HG03025 (cell line): ENCODE data around the gene IL17REL.

Experiments
- ATAC-seq: cut with Tn5 transposase; IDR thresholded peaks from one replicate; pipeline ENCODE4 v1.9.1; 2021; ENCODE audit warnings: mild to moderate bottlenecking, moderate library complexity; ENCODE audit not compliant: unreplicated experiment, low FRiP score

IL17REL gene

DNA sequence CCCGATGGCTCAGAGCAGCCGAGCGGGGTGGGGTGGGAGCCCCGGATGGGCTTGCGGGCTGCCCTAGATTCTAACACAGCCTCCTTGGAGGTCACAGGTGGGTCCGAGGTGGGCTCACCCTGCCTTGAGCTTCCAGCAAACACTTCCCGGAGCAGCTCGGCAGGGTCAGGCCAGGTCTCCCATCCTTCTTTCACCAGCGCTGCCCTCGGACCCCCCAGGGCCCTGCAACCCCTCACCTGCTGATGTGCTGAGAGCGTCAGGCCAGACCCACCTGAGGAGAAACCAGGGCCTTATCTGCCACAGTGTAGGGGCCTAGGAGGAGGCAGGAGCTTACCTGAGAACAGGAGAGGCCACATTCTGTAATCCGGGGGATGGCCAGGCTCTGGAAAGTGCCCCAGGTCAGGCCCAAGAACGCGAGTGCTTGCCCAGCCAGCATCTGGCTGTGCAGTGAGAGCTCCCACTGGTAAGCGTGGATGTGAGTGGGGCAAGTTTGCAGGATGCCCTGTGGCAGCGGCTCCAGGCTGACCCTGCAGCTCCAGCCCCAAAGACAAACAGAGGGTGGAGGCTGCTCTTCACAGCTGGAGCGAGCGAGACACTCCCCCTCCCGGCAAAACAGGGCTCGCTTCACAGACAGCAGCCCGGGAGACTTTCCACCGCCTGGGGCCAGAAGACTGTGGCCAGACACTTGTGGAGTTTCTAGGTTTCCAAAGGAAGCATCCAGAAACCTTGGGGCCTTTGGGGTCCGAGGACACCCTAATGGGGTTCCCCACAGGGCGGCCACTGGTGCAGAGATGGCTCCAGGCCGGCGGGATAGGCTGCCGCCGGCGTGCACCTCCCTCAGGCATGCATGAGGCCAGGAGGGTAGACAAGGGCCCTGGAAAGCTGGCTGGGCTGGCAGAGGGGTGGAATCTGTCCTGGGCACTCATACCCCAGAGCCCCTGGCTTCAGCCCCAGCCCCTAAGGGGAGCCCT, at the start of gene IL17REL:
IL17REL (minus strand) TSS at position 555 of the 971 bp plus-strand sequence; CDS start at position 436, 119 bp downstream.
- ATAC-seq: no peak

DNA sequence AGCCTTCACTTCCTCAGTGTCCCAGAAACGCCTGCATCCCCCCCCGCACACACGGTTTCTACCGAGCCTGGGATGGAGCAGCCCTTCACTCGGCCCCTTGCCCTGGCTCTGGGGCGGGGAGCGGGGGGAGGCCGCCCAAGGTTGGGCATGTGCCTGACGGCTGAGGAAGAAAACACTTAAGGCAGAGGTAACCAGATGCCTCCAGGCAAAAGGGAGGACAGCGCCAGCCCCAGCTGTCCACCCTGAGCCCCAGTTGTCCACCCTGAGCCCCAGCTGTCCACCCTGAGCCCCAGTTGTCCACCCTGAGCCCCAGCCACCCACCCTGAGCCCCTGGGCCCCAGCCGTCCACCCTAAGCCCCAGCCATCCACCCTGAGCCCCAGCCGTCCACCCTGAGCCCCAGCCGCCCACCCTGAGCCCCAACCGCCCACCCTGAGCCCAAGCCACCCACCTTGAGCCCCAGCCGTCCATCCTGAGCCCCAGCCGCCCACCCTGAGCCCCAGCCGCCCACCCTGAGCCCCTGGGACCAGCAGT, 49.3 kb upstream of the IL17REL start:
- no peak for ATAC-seq

DNA sequence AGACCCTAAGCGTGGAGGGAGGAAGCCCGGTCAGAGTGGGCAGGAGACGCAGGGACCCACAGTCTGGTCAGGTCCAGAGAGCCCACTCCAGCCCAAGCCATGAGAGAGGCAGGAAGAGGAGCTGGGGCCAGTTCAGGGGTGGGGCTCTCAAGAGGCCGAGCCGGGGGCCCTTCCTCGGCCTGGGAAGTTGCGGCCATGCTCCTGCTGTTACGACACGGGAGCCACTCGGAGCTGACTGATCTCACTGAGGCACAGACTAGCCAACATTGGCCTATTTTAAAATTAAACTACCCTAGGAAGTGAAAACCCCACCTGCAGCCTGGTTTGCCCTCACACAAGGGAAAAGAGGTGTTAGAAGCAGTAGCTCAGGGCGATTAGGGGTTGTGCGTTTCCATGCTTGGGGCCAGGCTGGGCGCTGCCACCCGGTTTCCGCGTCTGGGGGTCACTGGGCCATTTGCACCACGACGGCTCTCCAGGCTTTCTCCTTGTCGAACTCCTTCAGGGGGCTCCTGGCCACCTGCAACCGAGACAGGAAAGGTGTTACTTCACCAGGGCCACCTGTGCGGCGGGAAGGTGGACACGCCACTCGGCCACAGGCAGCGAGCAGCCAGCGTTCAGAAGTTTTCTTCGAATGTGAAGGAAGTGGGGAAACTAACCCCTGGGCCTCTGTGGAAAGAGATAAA, 48.7 kb upstream of the IL17REL start:
- no peak for ATAC-seq

DNA sequence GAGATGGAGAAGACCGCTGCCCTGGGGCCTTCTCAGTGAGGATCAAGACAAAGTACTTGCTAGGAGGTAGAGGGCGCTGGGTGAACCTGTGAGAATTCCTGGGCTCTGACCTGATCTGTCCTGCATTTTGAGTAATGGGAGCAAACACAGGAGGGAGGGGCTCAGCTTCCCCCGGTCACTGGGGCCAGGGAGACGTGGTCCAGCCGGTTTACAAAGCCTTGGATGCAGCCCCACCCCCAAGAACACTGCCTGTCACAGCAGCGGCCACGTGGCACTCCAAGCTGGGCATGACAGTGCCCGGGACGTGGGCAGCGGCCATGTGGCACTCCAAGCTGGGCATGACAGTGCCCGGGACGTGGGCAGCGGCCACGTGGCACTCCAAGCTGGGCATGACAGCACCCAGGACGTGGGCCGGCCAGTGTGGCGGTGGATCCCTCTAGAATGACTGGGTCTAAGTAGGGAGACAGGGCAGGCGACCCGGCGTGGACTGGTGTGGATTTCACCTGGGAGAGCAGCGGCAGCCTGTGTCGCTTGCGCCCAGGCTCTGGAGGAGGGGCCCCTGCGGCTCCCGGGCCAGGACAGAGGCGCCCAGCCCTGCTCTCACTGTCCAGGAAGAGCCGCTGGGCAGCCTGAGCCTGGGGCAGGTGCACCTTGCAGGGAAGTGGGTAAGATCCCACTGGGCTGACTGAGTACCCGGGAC, 48.0 kb upstream of the IL17REL start:
- ATAC-seq: no peak

DNA sequence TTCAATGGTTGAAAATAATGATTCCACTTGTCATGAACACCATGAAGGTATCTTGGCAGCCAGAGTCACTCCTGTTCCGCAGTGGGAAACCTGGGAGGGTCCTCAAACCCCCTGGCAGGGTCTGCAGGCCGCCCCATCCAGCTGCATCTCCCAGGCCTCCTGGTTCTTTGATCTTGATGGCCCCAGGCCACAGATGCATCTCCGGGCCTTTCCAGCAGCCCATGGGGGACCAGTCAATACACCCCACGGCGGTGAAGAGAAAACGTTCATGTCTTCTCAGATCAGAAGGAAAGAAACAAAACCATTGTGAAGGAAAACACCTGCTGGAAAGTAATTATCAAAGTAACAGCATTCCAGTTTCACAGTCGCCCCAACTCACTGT, 47.3 kb upstream of the IL17REL start:
- ATAC-seq: no peak

DNA sequence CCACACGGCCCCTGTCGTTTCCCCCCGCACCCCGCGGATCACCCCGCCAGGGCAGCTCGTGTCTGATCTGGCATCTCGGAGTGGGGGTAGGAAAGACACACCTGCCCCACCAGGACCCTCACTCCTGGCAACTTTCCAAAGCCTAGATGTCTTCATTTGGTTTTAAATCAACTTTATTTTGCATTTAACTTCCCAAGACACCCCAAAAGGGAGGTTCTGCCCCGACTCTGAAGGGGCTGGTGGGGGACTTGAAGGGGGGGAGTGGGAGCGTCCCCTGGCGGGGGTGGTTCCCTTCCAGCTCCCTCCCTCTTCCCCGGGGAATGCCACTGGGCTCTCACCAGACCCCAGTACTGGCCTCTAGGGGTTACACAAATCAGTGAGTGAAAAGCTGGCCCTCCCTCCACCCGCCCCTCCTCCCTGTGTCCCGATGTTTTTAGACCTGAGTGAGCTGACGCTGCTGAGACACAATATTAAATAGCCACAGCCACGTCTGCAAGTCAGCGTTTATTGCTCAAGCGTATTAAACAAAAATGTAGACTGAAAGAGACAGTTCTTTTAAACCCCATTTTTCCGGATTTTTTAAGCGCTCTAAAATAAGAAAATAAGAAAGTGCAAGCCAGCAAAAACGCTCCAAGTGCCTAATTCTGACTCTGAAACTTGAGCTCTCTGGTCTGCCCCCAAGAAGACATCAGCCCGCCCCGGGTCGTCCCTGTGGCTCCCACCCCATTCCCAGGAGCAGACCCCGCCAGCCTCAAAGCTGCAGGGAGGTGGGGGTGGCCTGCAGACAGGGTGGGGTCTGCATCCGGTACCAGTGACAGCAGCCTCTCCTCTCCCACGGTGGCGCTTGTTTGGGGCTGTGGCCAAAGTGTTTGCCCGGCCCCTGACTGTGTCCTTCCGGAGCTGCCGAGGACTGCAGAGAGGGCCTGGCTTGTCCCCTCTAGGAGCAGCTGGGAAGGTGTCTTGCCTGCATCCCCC, 46.6 kb upstream of the IL17REL start:
- no peak for ATAC-seq

DNA sequence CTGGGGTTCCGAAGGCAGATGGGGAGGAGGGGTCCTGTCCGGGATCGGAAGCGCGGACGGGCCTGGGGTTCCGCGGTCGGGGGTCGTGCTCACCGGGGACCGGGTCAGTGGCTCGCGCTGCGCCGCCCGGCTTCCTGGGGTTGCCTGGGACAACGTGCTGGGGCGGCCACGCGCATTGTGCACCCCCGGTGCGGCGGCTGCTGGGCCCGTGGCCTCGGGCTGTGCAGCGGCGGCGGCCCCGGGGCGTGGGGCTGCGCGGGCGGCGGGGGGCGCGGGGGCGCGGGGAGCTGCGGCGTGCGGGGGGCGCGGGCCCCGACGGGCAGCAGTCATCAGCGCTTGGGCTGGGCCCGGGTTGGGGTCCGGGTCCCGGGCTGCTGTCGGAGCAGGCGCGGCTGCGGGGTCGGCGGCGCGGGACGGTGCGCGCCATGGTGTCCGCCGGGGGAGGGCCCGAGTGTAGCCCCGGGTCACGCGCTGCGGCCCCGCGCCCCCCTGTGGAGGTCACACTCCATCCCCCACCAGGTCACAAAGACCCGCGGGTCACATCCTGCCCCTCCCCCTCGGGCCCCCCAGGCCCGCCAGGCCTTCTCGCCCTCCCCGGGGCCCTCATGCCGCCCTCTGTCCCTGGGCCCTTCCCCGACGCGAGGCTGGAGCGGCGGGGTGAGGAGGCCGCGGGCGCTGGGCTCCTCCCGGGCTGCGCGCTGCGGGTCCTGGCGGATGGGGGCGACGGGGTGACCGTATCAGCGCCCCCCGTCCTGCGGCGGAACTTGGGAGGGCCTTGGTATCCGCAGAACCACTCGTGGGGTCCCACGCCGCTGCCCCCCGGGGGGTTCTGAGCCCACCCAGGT, 45.7 kb upstream of the IL17REL start, which contains the start of gene TTLL8:
TTLL8 (minus strand) TSS at position 238 of the 845 bp plus-strand sequence.
- ATAC-seq: no peak

DNA sequence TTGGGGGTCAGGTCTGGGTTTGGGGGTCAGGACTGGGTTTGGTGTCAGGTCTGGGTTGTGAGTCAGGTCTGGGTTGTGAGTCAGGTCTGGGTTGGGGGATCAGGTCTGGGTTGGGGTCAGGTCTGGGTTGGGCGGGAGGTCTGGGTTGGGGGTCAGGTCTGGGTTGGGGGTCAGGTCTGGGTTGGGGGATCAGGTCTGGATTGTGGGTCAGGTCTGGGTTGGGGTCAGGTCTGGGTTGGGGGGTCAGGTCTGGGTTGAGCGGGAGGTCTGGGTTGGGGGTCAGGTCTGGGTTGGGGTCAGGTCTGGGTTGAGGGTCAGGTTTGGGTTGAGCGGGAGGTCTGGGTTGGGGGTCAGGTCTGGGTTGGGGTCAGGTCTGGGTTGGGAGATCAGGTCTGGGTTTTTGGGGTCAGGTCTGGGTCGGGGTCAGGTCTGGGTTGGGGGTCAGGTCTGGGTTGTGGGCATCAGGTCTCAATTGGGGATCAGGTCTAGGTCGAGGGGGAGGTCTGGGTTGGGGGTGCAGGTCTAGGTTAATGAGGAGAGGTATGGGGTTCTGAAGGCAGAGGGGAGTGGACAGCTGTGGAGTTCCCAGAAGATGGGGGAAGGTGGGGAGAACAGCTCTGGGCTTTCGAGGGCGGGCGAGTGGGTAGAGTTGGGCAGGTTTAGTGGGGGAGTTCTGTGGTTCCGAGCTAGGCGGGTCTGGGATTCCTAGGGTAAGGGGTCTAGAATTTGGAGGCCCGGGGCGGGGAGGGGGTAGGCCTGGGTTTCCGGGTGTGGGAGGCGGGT, 44.9 kb upstream of the IL17REL start:
- ATAC-seq: no peak

DNA sequence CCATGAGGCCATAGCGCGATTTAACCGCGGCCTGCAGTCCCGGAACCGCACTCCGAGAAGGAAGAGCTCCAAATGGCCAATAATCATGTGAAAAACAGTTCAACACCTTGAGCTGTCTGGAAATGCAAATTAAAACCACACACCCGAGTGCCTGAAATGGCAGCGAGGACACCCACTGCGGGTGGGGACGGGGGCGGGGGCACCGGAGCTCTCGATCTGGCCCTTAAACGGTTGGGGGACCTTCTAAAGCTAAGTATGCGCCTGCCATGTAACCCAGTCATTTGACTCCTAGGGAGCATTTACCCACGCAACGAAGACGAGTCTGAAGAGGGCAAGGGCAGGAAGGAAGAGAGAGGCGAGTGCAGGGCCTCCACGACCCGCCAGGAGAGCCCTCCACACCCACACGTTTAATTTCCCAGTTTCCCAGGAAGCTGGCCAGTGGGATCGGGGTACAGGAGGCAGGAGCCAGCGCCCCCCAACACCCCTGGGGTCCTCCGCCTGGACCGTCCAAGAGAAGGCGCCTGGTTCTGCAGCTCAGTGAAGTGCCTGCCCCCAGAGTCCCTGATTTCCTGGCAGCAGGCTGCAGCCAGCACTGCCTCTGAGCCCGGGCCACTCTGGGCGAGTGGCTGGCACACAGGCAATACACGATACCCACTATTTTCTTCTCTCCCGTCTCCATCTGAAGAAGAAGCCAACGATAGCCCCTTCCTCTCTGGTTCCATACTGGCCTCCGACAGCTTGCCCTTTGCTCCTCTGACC, 43.8 kb upstream of the IL17REL start:
- ATAC-seq: no peak

DNA sequence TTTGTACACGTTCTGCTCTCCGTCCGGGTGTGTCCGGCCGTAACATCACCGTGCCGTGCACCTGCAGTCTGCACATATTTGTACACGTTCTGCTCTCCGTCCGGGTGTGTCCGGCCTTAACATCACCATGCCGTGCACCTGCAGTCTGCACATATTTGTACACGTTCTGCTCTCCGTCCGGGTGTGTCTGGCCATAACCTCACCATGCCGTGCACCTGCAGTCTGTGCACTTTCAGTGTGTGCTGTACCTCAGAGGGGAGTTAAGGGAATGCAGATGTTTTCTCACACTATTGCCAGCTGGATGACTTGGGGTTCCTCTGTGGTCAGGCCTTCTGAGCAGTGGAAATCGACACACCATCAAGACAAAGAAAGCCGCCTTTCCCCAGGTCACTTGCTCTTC, 41.3 kb upstream of the IL17REL start:
- no peak for ATAC-seq

DNA sequence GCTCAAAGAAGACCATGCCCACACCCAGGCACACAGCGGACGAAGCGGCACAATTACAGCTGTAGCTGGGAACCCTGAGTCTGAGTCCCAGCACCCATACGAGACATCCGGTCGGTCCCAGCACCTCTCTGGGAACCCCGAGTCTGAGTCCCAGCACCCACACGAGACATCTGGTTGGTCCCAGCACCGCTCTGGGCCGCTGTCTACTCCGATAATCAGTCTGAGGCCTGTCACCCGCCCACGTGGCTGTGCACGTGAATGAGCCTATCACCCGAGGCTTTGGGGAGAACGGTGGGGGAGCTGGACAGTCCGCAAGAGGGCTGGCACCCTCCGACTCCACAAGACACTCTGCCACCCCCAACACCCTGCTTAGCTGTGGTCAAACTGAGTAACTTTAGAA, 39.4 kb upstream of the IL17REL start:
- no peak for ATAC-seq

DNA sequence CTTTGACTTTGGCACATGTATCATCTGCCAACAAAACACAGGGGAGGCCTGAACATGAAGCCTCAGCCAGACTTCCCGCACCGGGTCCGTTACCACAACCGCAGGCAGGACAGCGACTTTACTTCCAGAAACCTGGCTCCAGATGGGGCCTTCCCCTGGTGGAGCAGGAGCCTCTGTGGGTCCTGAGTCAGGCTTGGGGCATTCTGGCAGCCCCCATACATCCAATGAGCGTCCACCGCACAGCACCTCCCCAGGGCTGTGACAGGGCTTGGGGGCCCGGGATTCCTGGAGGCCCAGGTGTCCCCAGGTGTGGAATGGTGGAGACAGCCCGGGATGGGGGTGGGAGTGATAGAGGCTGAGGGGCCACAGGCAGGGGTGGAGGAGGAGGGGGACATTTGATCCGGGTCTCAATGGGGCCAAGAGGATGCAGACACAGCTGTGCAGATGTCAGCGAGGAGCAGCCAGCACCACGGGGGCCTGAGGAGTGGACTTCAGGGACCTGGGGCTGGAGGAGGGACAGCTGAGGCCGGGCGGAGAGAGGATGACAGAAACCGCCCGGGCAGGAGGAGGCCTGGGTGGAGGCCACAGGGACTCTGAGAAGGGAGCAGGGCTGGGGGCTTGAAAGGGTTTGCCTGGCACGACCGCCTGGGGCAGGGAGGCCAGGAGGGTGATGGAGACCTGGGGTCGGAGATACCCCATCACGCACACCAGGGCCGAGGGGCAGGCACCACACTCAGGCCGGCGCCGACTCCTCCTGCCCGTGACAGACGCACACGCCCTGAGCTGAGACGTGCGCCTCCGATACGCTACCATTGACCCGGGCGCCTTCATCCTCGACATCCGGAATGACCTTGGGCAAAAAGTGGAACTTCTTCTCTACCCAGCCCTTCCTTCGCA, 37.0 kb upstream of the IL17REL start:
- no peak for ATAC-seq

DNA sequence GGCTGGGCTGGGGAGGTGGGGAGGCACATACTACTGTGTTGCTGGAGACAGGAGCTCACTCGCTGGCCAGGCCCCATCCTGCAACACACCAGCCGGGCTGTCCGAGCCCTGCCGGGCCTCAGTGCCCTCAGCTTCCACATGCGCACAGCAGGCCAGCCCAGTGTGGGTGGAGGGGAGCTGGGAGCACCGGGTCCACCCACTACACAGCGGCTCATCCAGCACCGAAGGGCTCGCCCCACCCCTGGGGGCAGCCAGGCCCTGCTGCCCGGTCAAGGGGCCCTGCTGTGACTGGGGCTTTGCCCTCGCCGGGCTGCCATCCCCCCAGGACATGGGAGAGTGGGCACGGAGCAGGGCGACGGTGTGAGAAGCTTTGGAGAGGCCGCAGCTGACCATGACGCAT, 36.3 kb upstream of the IL17REL start:
- ATAC-seq: no peak

DNA sequence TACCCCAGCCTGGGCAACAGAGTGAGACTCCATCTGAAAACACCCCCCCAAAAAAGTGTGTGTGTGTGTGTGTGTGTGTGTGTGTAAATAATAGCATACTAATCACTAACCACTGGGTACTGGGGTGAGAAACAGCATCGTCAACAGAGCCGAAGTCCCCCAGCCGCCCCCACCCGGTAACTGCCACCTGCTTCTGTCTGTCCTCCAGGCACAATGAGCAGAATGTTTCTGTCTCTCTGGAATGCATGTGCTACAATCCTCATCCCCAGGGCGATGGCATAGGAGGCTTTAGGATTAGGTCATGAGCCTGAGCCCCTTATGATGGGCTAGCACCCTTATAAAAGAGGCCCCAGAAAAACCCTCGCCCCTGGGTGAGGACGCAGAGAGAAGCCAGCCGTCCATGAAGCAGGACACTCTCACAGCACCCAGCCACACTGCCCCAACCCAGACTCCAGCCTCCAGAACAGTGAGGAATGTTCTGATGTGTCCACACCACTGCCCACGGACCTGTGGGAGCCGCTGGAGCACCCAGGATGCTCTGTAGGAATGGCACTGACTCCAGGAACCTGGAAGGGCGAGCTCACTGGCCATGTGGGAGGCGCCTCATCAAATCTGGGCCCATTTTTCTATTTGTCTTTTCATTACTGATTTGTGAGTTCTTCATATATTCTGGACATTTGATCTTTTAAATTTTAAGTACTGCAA, 35.6 kb upstream of the IL17REL start:
- ATAC-seq: no peak

DNA sequence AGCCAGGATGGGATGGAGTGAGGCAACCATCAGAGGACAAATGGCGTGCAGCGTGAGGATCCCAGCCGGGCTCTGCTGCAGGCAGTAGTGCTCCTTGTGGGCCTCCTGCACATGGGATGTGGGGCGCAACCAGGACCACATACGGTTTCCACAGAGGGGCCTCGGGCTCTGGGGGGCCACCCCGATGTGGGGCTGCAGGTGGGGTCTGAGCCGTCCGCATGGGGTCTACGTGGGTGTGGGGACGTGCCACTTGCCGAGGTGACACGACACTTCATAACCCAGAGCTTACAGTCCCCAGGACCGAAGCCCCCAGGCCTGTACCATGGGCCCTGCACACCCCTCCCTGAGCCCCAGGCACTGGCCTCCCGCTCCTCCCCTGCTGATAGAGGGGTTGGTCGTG, 34.8 kb upstream of the IL17REL start:
- no peak for ATAC-seq
